Testis (tissue), 3 donors: ENCODE data around the gene ARF6. TPM values are rescaled to one million over a fixed set of nuclear protein-coding genes. Genes with fewer than 3 reads are reported as not detected.

Experiments used
- DNase-seq: peaks from one replicate; pipeline ENCODE4 v3.0.0-alpha.2; 2019
- H3K27ac ChIP-seq, 2 donors: fragments of 200-600 bp; sonication (generic); one replicate each; pipeline ENCODE4 v1.5.1; 2019
- H3K27me3 ChIP-seq: fragments of 200-600 bp; sonication (generic); one replicate; pipeline ENCODE4 v1.5.1; 2019
- H3K36me3 ChIP-seq: fragments of 200-600 bp; sonication (generic); one replicate; pipeline ENCODE4 v1.5.1; 2017; ENCODE audit warnings: low read depth; ENCODE audit errors: missing control alignments
- H3K4me1 ChIP-seq: fragments of 200-600 bp; sonication (generic); one replicate; pipeline ENCODE4 v1.5.1; 2019
- H3K4me3 ChIP-seq, 2 donors: fragments of 200-600 bp; sonication (generic); one replicate each; pipeline ENCODE4 v1.5.1; 2017 to 2019
- H3K9me3 ChIP-seq: fragments of 200-600 bp; sonication (generic); one replicate; pipeline ENCODE4 v1.5.1; 2017
- CTCF ChIP-seq, 3 experiments: fragments of 450-650 bp in 2 of 3; fragments of 200-600 bp in 1 of 3; sonication (generic) in 1 of 3; IDR thresholded peaks; one replicate each; pipeline ENCODE4 v1.5.1; 2016 to 2019; ENCODE audit warnings: antibody characterized with exemption in 3 of 3, mild to moderate bottlenecking in 2 of 3, moderate library complexity in 1 of 3
- POLR2A ChIP-seq: fragments of 450-650 bp; IDR thresholded peaks from one replicate; pipeline ENCODE4 v1.6.1; 2017; ENCODE audit warnings: antibody characterized with exemption, mild to moderate bottlenecking, moderate library complexity
- WGBS, 2 donors: methylation state at CpG; one replicate each; pipeline ENCODE4 v1.1.5; 2018; 5-methylcytosine and 5-hydroxymethylcytosine counted together
- intact Hi-C: fragments of 100-400 bp; cut with DNase I; formaldehyde crosslinking; loops from one replicate; pipeline ENCODE4 v1.15.1; 2023; ENCODE audit warnings: low total_unique reads
- polyA plus RNA-seq: library from polyadenylated mRNA; stranded (reverse); fragments of 350-450 nt; fragmentation: Illumina TruSeq; extraction: RNeasy Lipid Tissue Mini Kit (QIAGEN cat#74804); gene quantifications from one replicate; pipeline ENCODE4 v1.2.3, GENCODE V29; 2014; ENCODE audit warnings: low read depth, low replicate concordance; ENCODE audit not compliant: insufficient read depth
- total RNA-seq, 2 donors: library from RNA; depleted of rRNA; stranded (reverse); fragments of >200 nt; gene quantifications; one replicate each; pipeline ENCODE4 v1.2.3, GENCODE V29; 2016

ARF6 gene
- total and polyA plus RNA-seq, 3 donors from 2014 or later: 41.3 to 51.8 (median 45.2) TPM

DNA sequence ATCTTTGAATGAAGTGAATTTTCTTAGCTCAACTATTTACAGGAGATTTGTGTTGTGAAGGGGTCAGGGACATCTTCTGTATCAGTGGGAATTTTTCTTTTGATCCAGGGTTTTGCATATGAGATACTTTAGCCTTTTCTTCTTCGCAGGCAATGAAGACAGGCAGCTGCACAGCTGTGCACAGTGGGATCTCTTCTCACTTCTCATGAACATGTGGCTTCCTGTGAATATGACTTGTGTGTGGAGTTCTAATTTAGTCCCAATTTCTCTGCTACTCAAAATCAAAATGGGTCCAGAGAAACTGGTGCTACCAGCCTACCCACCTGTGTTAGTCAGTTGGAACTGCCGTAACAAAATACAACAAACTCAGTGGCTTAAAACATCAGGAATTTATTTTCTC lies 37.8 kb downstream of the ARF6 start:
- Histone ChIP-seq H3K4me3 (no peak overlapping the region), H3K27me3 (no peaks in the 10 kb centered on the region), H3K36me3 (no peaks in the 10 kb centered on the region), H3K27ac (no peak overlapping the region), H3K4me1 (no peaks in the 10 kb centered on the region), H3K9me3 (no peaks in the 10 kb centered on the region)
- 81 to 91% methylated on average over 2 of the region's 2 CpGs for WGBS, 2 donors
- DNase-seq: no peak
- TF ChIP-seq CTCF (IDR thresholded peaks at IDR 0.05) (no peak), POLR2A (no peak)
- intact Hi-C loops: no loop called here

- no peak overlapping the region for H3K27ac ChIP-seq
- no peak for TF ChIP-seq CTCF (IDR thresholded peaks at IDR 0.05)
- TF ChIP-seq POLR2A: no peak
- 61 to 81% methylated on average over 2 to 3 of the region's 3 CpGs for WGBS, 2 donors
- no peak overlapping the region for H3K4me3 ChIP-seq
- intact Hi-C loops: no loop called here
- H3K27me3 ChIP-seq: no peaks in the 10 kb centered on the region
- DNase-seq: no peak
- H3K36me3 ChIP-seq: no peaks in the 10 kb centered on the region
- H3K4me1 ChIP-seq: no peaks in the 10 kb centered on the region
- H3K9me3 ChIP-seq: no peaks in the 10 kb centered on the region
These were observed 38.6 kb downstream of the ARF6 start for GRCh38 chr14:49931523-49931922.

DNA sequence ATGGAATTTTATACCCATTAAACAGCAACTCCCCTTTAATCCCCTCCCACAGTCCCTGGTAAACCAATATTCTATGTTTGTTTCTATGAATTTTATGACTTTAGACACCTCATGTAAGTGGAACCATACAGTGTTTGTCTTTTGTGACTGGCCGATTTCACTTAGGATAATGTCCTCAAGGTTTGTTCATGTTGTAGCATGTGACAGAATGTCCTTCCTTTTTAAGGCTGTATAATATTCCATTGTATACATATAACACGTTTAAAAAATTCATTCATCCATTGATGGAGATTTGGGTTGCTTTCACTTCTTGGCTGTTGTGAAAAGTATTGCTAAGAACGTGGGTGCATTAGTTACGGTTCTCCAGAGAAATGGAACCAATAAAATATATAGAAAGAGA lies 40.2 kb downstream of the ARF6 start:
- WGBS, 2 donors: 85 to 90% methylated on average over 4 of the region's 4 CpGs
- Histone ChIP-seq H3K27ac (no peak overlapping the region), H3K36me3 (no peaks in the 10 kb centered on the region), H3K9me3 (no peaks in the 10 kb centered on the region), H3K27me3 (no peaks in the 10 kb centered on the region), H3K4me3 (no peak overlapping the region), H3K4me1 (no peaks in the 10 kb centered on the region)
- TF ChIP-seq POLR2A (no peak), CTCF (IDR thresholded peaks at IDR 0.05) (no peak)
- no peak for DNase-seq
- intact Hi-C loops: no loop called here

DNA sequence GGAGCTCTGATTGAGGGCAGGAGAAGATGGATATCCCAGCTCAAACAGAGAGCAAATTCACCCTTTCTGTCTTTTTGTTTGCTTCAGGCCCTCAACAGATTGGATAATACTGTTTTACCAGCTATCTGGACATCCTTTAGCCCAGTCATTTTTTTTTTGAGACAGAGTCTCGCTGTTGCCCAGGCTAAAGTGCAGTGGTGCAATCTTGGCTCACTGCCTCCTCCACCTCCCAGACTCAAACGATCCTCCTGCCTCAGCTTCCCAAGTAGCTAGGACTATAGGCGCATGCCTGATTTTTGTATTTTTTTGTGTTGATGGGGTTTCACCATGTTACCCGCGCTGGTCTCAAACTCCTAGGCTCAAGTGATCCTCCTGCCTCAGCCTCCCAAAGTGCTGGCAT lies 40.8 kb downstream of the ARF6 start:
- no peaks in the 10 kb centered on the region for H3K36me3 ChIP-seq
- DNase-seq: no peak
- intact Hi-C loops: no loop called here

More for the DNA sequence above, 40.8 kb downstream of the ARF6 start:
- H3K4me1 ChIP-seq: no peaks in the 10 kb centered on the region
- no peak overlapping the region for H3K4me3 ChIP-seq
- TF ChIP-seq CTCF (IDR thresholded peaks at IDR 0.05) (no peak), POLR2A (no peak)
- H3K9me3 ChIP-seq: no peaks in the 10 kb centered on the region
- H3K27me3 ChIP-seq: no peaks in the 10 kb centered on the region
- no peak overlapping the region for H3K27ac ChIP-seq
- 74 to 92% methylated on average over 5 of the region's 5 CpGs for WGBS, 2 donors
